ENCODE data around the gene NLN.
"Not testable (repeated sequence)": the region's sequence is repeated elsewhere in the genome, so short reads cannot be mapped to it uniquely, and the experiment has no call there.

Gene NLN

GRCh38 chr5:65721720-65722574, at the start of gene NLN, which contains the start of gene SGTB:
NLN (plus strand) TSS chr5:65722205; CDS start chr5:65722374, 169 bp downstream.
SGTB (minus strand) TSS chr5:65722109; CDS start chr5:65720807, 1,302 bp downstream.
- peak; percentile 76 for DNase-seq (ENCODE audit: low read depth)

- no peak for DNase-seq (ENCODE audit: low read depth)
Measured at GRCh38 chr5:65672796-65673195, 49.2 kb upstream of the NLN start.

- DNase-seq (ENCODE audit: low read depth), result no peak
Measured at GRCh38 chr5:65674749-65675148, 47.3 kb upstream of the NLN start.

- not testable (repeated sequence) for DNase-seq (ENCODE audit: low read depth)
Measured at GRCh38 chr5:65676056-65676455, 45.9 kb upstream of the NLN start.

- no peak for DNase-seq (ENCODE audit: low read depth)
Measured at GRCh38 chr5:65682148-65682547, 39.9 kb upstream of the NLN start.

- no peak for DNase-seq (ENCODE audit: low read depth)
Measured at GRCh38 chr5:65693121-65693520, 28.9 kb upstream of the NLN start.

- DNase-seq (ENCODE audit: low read depth), result no peak
Measured at GRCh38 chr5:65695162-65695755, 26.7 kb upstream of the NLN start.

GRCh38 chr5:65695896-65696295, 26.1 kb upstream of the NLN start:
- no peak for DNase-seq (ENCODE audit: low read depth)

- no peak for DNase-seq (ENCODE audit: low read depth)
Measured at GRCh38 chr5:65696892-65697291, 25.1 kb upstream of the NLN start.

GRCh38 chr5:65699338-65699737, 22.7 kb upstream of the NLN start:
- DNase-seq (ENCODE audit: low read depth), result no peak

GRCh38 chr5:65702036-65702435, 20.0 kb upstream of the NLN start:
- no peak for DNase-seq (ENCODE audit: low read depth)

GRCh38 chr5:65704621-65705239, 17.3 kb upstream of the NLN start:
- DNase-seq (ENCODE audit: low read depth), result no peak

GRCh38 chr5:65707663-65708062, 14.3 kb upstream of the NLN start:
- no peak for DNase-seq (ENCODE audit: low read depth)

GRCh38 chr5:65708145-65708544, 13.9 kb upstream of the NLN start:
- no peak for DNase-seq (ENCODE audit: low read depth)

GRCh38 chr5:65718576-65719310, 3.3 kb upstream of the NLN start:
- DNase-seq (ENCODE audit: low read depth), result no peak

GRCh38 chr5:65721050-65721719, 820 bp upstream of the NLN start:
- no peak for DNase-seq (ENCODE audit: low read depth)

GRCh38 chr5:65722575-65723403, 784 bp downstream of the NLN start:
- DNase-seq (ENCODE audit: low read depth), result no peak

- no peak for DNase-seq (ENCODE audit: low read depth)
Measured at GRCh38 chr5:65727491-65728156, 5.6 kb downstream of the NLN start.

GRCh38 chr5:65728218-65728617, 6.2 kb downstream of the NLN start:
- DNase-seq (ENCODE audit: low read depth), result no peak

GRCh38 chr5:65730910-65731309, 8.9 kb downstream of the NLN start:
- no peak for DNase-seq (ENCODE audit: low read depth)
